ENCODE data around the gene TAF13. TPM values are rescaled to one million over a fixed set of nuclear protein-coding genes. Genes with fewer than 3 reads are reported as not detected.

The TAF13 gene
- total and polyA plus RNA-seq, 9 of the 15 experiments (the other 6 are each of a cell fraction or from before 2014, with no cell fraction given): 14.9 to 77.2 (median 38.7) TPM

DNA sequence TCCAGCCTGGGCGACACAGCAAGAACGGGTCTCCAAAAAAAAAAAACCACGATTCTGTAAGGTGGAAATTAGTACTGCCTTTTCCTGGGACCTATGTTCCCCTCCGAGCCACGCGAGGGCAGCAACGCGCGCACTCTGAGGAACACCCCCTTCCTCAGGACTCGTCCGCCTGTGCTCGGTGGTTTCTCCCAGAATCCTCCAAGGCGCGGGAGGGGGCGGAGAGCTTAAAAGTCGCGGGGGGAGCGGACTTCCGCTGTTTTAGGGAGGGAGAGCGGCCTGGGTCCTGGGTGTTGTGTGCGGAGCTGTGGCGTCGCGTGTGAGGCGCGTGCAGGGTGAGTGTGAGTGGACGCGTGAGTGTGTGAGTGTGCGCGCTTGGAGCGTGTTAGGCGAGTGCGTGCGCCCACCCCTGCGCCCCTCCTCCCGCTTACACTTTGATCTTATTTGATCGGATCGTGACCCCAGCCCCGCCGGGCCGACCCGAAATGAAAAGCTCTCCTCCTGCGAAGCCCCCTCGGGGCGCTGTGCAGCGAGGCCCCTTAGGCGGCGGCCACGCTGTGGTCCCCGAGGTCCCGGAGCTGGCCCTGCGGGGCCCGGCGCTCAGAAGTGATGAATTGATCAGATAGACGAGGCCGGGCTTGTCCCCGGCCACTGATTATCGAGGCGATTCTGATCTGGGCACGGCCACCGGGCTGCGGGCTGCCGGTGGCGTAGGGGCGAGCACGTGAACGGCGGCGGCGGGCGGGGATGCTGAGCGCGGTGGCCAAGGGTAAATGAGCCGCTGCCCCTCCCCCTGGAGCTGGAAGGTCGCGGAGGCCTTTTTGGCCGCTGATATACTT, 24.4 kb upstream of the TAF13 start (continued):
- TF ChIP-seq BCL6 (CRISPR knock-in tag; IDR thresholded peaks at IDR 0.05) (no peak), HNRNPH1 (optimal IDR thresholded peaks at IDR 0.05; ENCODE audit: low read depth, low read length) (peak; percentile 93), WHSC1 (IDR thresholded peaks at IDR 0.05; ENCODE audit: low read length) (no peak), ELF1 (tag; IDR thresholded peaks at IDR 0.05) (peak; percentile 97), ILK (tag; IDR thresholded peaks at IDR 0.05; ENCODE audit: borderline replicate concordance, low read depth) (no peak), ZNF324 (CRISPR knock-in tag; IDR thresholded peaks at IDR 0.05) (no peak), ZNF239 (CRISPR knock-in tag; IDR thresholded peaks at IDR 0.05) (no peak), MCM5 (IDR thresholded peaks at IDR 0.05; ENCODE audit: low read depth) (no peak), ZNF584 (CRISPR knock-in tag; IDR thresholded peaks at IDR 0.05; ENCODE audit: low read depth) (no peak), PYGO2 (tag; IDR thresholded peaks at IDR 0.05) (no peak), HNRNPUL1 (IDR thresholded peaks at IDR 0.05; ENCODE audit: low read length) (no peak), MIER1 (IDR thresholded peaks at IDR 0.05; ENCODE audit: low read depth) (no peak; the same call in 1 of the 2 replicates), ASH1L (IDR thresholded peaks at IDR 0.05; ENCODE audit: borderline replicate concordance, low read depth, partially characterized antibody) (peak; percentile 73)
- TF ChIP-seq, protein P1, sequence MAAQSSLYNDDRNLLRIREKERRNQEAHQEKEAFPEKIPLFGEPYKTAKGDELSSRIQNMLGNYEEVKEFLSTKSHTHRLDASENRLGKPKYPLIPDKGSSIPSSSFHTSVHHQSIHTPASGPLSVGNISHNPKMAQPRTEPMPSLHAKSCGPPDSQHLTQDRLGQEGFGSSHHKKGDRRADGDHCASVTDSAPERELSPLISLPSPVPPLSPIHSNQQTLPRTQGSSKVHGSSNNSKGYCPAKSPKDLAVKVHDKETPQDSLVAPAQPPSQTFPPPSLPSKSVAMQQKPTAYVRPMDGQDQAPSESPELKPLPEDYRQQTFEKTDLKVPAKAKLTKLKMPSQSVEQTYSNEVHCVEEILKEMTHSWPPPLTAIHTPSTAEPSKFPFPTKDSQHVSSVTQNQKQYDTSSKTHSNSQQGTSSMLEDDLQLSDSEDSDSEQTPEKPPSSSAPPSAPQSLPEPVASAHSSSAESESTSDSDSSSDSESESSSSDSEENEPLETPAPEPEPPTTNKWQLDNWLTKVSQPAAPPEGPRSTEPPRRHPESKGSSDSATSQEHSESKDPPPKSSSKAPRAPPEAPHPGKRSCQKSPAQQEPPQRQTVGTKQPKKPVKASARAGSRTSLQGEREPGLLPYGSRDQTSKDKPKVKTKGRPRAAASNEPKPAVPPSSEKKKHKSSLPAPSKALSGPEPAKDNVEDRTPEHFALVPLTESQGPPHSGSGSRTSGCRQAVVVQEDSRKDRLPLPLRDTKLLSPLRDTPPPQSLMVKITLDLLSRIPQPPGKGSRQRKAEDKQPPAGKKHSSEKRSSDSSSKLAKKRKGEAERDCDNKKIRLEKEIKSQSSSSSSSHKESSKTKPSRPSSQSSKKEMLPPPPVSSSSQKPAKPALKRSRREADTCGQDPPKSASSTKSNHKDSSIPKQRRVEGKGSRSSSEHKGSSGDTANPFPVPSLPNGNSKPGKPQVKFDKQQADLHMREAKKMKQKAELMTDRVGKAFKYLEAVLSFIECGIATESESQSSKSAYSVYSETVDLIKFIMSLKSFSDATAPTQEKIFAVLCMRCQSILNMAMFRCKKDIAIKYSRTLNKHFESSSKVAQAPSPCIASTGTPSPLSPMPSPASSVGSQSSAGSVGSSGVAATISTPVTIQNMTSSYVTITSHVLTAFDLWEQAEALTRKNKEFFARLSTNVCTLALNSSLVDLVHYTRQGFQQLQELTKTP (IDR thresholded peaks at IDR 0.05; ENCODE audit: low read depth in 1 of 2, partially characterized antibody in 2 of 2): peak; percentile 88 to 92
- TF ChIP-seq, protein P2, sequence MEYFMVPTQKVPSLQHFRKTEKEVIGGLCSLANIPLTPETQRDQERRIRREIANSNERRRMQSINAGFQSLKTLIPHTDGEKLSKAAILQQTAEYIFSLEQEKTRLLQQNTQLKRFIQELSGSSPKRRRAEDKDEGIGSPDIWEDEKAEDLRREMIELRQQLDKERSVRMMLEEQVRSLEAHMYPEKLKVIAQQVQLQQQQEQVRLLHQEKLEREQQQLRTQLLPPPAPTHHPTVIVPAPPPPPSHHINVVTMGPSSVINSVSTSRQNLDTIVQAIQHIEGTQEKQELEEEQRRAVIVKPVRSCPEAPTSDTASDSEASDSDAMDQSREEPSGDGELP (CRISPR knock-in tag; IDR thresholded peaks at IDR 0.05; ENCODE audit: borderline replicate concordance): peak; percentile 93
